Neural progenitor cell (in vitro differentiated cells): ENCODE data around the gene TMEM19.

Source experiments
- CTCF ChIP-seq: fragments of 200-600 bp; sonication (generic); IDR thresholded peaks from 2 replicates; pipeline ENCODE4 v1.5.1; 2017; ENCODE audit warnings: antibody characterized with exemption, mild to moderate bottlenecking
- EZH2 ChIP-seq: fragments of 200-600 bp; sonication (generic); IDR thresholded peaks from 2 replicates; pipeline ENCODE4 v1.6.1; 2017; ENCODE audit warnings: antibody characterized with exemption, mild to moderate bottlenecking, moderate library complexity

GRCh38 chr12:71664411-71665089, 21.3 kb upstream of the TMEM19 start:
- TF ChIP-seq EZH2 (no peak), CTCF (no peak)
